H1 (cell line): ENCODE data around the gene TMEM220. TPM values are rescaled to one million over a fixed set of nuclear protein-coding genes. Genes with fewer than 3 reads are reported as not detected.

Experiments used
- CEBPB ChIP-seq: IDR thresholded peaks from 2 replicates; pipeline ENCODE4 v1.6.1; 2012; ENCODE audit warnings: low read depth, low read length
- EP300 ChIP-seq, 2 experiments: IDR thresholded peaks; 1 replicate in 1 of 2; 2 replicates in 1 of 2; pipeline ENCODE4 v1.6.1; 2011 to 2012; ENCODE audit warnings: low read depth in 2 of 2, low read length in 2 of 2, mild to moderate bottlenecking in 2 of 2, borderline replicate concordance in 1 of 2, inconsistent platforms in 1 of 2, moderate library complexity in 1 of 2
- polyA plus RNA-seq, 7 experiments: library from polyadenylated mRNA; depleted of rRNA in 3 of 7; stranded (reverse) in 5 of 7; unstranded in 2 of 7; fragments of >200 nt in 5 of 7; fragments of 200-250 nt in 2 of 7; gene quantifications; 1 replicate in 5 of 7; 2 replicates in 1 of 7; 4 replicates in 1 of 7; pipeline versions ENCODE4 v1.2.1 to v1.2.3, GENCODE V29; 2011 to 2013; ENCODE audit warnings: missing spikeins in 2 of 7, mixed read lengths in 2 of 7
- total RNA-seq: library from RNA; stranded (reverse); fragmentation: NEBNext Ultra II Directional; extraction: Animal tissue kit (Norgen Biotek cat#: 25700); gene quantifications from 2 replicates; pipeline ENCODE4 v1.2.1, GENCODE V29; 2021
- TF ChIP-seq, protein P1 (sequence below): IDR thresholded peaks from 2 replicates; pipeline ENCODE4 v1.6.1; 2012; ENCODE audit warnings: inconsistent platforms

The TMEM220 gene
- total and polyA plus RNA-seq, 2 of the 8 experiments (the other 6 are each of a cell fraction or from before 2014, with no cell fraction given), result 3.8 to 4.1 TPM

DNA sequence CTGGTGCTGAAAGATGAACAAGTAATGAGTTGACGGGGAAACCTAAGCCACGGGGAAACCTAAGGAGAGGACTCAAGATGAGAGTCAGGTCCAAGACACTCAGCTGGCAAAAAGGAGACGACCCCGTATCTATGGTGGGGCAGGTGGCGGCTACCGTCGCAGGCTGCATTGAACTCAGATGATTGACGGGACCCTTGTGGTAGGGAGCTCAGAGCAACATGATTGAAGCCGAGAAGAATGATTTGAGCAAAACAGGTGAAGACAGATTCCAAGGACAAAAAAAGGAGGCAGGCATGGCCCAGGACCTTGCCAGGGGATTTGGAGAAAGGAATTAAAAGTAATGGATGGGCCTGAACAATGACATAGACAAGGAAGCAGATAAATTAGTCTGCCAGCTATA is 65.3 kb downstream of the TMEM220 start (continued):
- TF ChIP-seq, protein P1, sequence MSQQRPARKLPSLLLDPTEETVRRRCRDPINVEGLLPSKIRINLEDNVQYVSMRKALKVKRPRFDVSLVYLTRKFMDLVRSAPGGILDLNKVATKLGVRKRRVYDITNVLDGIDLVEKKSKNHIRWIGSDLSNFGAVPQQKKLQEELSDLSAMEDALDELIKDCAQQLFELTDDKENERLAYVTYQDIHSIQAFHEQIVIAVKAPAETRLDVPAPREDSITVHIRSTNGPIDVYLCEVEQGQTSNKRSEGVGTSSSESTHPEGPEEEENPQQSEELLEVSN, result no peak
- no peak for TF ChIP-seq CEBPB
- no peak for TF ChIP-seq EP300 (IDR thresholded peaks at IDR 0.05; ENCODE audit: borderline replicate concordance in 1 of 2, low read depth in 2 of 2, low read length in 2 of 2)

Other genes with a start within 250 kb of the TMEM220 start
- gene MYH1, start 211.5 kb downstream of the TMEM220 start, total RNA-seq, result 0.06 TPM in 1 of 2 replicates, not detected in the other
- not detected in 2 replicates for gene MYH1, start 211.5 kb downstream of the TMEM220 start, polyA plus RNA-seq (2011; rRNA removed)
- gene MYH2, start 180.4 kb downstream of the TMEM220 start, total RNA-seq, result 9.0 and 9.5 TPM in 2 replicates
- 1.0 and 2.7 TPM in 2 replicates for gene MYH2, start 180.4 kb downstream of the TMEM220 start, polyA plus RNA-seq (2011; rRNA removed)
- gene MYH3, start 72.7 kb downstream of the TMEM220 start, total RNA-seq, result 0.99 and 1.8 TPM in 2 replicates
- gene MYH3, start 72.7 kb downstream of the TMEM220 start, polyA plus RNA-seq (2011; rRNA removed), result 0.65 and 1.6 TPM in 2 replicates
- gene SCO1, start 32.5 kb downstream of the TMEM220 start, total RNA-seq, result 60.3 and 61.8 TPM in 2 replicates
- gene SCO1, start 32.5 kb downstream of the TMEM220 start, polyA plus RNA-seq (2011; rRNA removed), result 16.6 and 18.7 TPM in 2 replicates
- 6.0 and 6.7 TPM in 2 replicates for gene ADPRM, start 32.4 kb downstream of the TMEM220 start, total RNA-seq
- 4.6 and 7.9 TPM in 2 replicates for gene ADPRM, start 32.4 kb downstream of the TMEM220 start, polyA plus RNA-seq (2011; rRNA removed)
- not detected in 2 replicates for gene TMEM238L, start 74.1 kb upstream of the TMEM220 start, total RNA-seq
- gene TMEM238L, start 74.1 kb upstream of the TMEM220 start, polyA plus RNA-seq (2011; rRNA removed), result not detected in 2 replicates
- gene PIRT, start 108.1 kb upstream of the TMEM220 start, total RNA-seq, result not detected in 2 replicates
- gene PIRT, start 108.1 kb upstream of the TMEM220 start, polyA plus RNA-seq (2011; rRNA removed), result 0.03 TPM in 1 of 2 replicates, not detected in the other